Measurements from ENCODE around the gene ST14.

Gene ST14

GRCh38 chr11:130122141-130122575 is 37.4 kb upstream of the ST14 start:
- H3K9me3 ChIP-seq (replicated peaks; ENCODE audit: low read length): no peaks in the 10 kb centered on the region
- peaks cover 27% of the 10 kb centered on the region for H3K4me1 ChIP-seq (ENCODE audit: control insufficient read depth, insufficient read depth, low read length)
- no peak overlapping the region for H3K4me3 ChIP-seq (ENCODE audit: low read length)
- H3K27me3 ChIP-seq (ENCODE audit: control insufficient read depth, insufficient read depth, low read length): no peaks in the 10 kb centered on the region
- H3K36me3 ChIP-seq (ENCODE audit: insufficient read depth, low read length): peaks cover 48% of the 10 kb centered on the region
- no peak overlapping the region for H3K9ac ChIP-seq (ENCODE audit: low read depth, low read length)
- H3K4me2 ChIP-seq (ENCODE audit: low read length): no peak overlapping the region

- no peaks in the 10 kb centered on the region for H3K27me3 ChIP-seq (ENCODE audit: control insufficient read depth, insufficient read depth, low read length)
- peaks cover 59% of the 10 kb centered on the region for H3K36me3 ChIP-seq (ENCODE audit: insufficient read depth, low read length)
- H3K4me1 ChIP-seq (ENCODE audit: control insufficient read depth, insufficient read depth, low read length): peaks cover 27% of the 10 kb centered on the region
- peak overlapping the region; percentile 40 for H3K4me2 ChIP-seq (ENCODE audit: low read length)
- H3K4me3 ChIP-seq (ENCODE audit: low read length): no peak overlapping the region
- H3K9me3 ChIP-seq (replicated peaks; ENCODE audit: low read length): no peaks in the 10 kb centered on the region
- no peak overlapping the region for H3K9ac ChIP-seq (ENCODE audit: low read depth, low read length)
Measured at GRCh38 chr11:130123414-130124040, 36.1 kb upstream of the ST14 start.

GRCh38 chr11:130124096-130124495 is 35.5 kb upstream of the ST14 start:
- Histone ChIP-seq H3K4me1 (ENCODE audit: control insufficient read depth, insufficient read depth, low read length) (peaks cover 27% of the 10 kb centered on the region), H3K4me2 (ENCODE audit: low read length) (peak overlapping the region; percentile 40), H3K27me3 (ENCODE audit: control insufficient read depth, insufficient read depth, low read length) (no peaks in the 10 kb centered on the region), H3K9me3 (replicated peaks; ENCODE audit: low read length) (no peaks in the 10 kb centered on the region), H3K9ac (ENCODE audit: low read depth, low read length) (no peak overlapping the region), H3K4me3 (ENCODE audit: low read length) (no peak overlapping the region), H3K36me3 (ENCODE audit: insufficient read depth, low read length) (peaks cover 64% of the 10 kb centered on the region)

- H3K4me3 ChIP-seq (ENCODE audit: low read length): no peak overlapping the region
- H3K27me3 ChIP-seq (ENCODE audit: control insufficient read depth, insufficient read depth, low read length): no peaks in the 10 kb centered on the region
- H3K9me3 ChIP-seq (replicated peaks; ENCODE audit: low read length): no peaks in the 10 kb centered on the region
- no peak overlapping the region for H3K9ac ChIP-seq (ENCODE audit: low read depth, low read length)
- H3K4me2 ChIP-seq (ENCODE audit: low read length): no peak overlapping the region
- peaks cover 26% of the 10 kb centered on the region for H3K4me1 ChIP-seq (ENCODE audit: control insufficient read depth, insufficient read depth, low read length)
- peaks cover 71% of the 10 kb centered on the region for H3K36me3 ChIP-seq (ENCODE audit: insufficient read depth, low read length)
Measured at GRCh38 chr11:130125638-130126037, 33.9 kb upstream of the ST14 start.

GRCh38 chr11:130126516-130126915 is 33.1 kb upstream of the ST14 start:
- Histone ChIP-seq H3K9me3 (replicated peaks; ENCODE audit: low read length) (no peaks in the 10 kb centered on the region), H3K4me2 (ENCODE audit: low read length) (no peak overlapping the region), H3K4me1 (ENCODE audit: control insufficient read depth, insufficient read depth, low read length) (peaks cover 18% of the 10 kb centered on the region), H3K36me3 (ENCODE audit: insufficient read depth, low read length) (peaks cover 74% of the 10 kb centered on the region), H3K9ac (ENCODE audit: low read depth, low read length) (no peak overlapping the region), H3K4me3 (ENCODE audit: low read length) (no peak overlapping the region), H3K27me3 (ENCODE audit: control insufficient read depth, insufficient read depth, low read length) (no peaks in the 10 kb centered on the region)

- Histone ChIP-seq H3K27me3 (ENCODE audit: control insufficient read depth, insufficient read depth, low read length) (no peaks in the 10 kb centered on the region), H3K4me3 (ENCODE audit: low read length) (no peak overlapping the region), H3K4me1 (ENCODE audit: control insufficient read depth, insufficient read depth, low read length) (peaks cover 15% of the 10 kb centered on the region), H3K4me2 (ENCODE audit: low read length) (no peak overlapping the region), H3K36me3 (ENCODE audit: insufficient read depth, low read length) (peaks cover 70% of the 10 kb centered on the region), H3K9me3 (replicated peaks; ENCODE audit: low read length) (no peaks in the 10 kb centered on the region), H3K9ac (ENCODE audit: low read depth, low read length) (no peak overlapping the region)
Measured at GRCh38 chr11:130127509-130127908, 32.1 kb upstream of the ST14 start.

GRCh38 chr11:130128626-130129025 is 31.0 kb upstream of the ST14 start:
- Histone ChIP-seq H3K4me2 (ENCODE audit: low read length) (no peak overlapping the region), H3K9ac (ENCODE audit: low read depth, low read length) (no peak overlapping the region), H3K9me3 (replicated peaks; ENCODE audit: low read length) (no peaks in the 10 kb centered on the region), H3K4me1 (ENCODE audit: control insufficient read depth, insufficient read depth, low read length) (peaks cover 13% of the 10 kb centered on the region), H3K36me3 (ENCODE audit: insufficient read depth, low read length) (peaks cover 64% of the 10 kb centered on the region), H3K4me3 (ENCODE audit: low read length) (no peak overlapping the region), H3K27me3 (ENCODE audit: control insufficient read depth, insufficient read depth, low read length) (no peaks in the 10 kb centered on the region)

- H3K4me3 ChIP-seq (ENCODE audit: low read length): no peak overlapping the region
Measured at GRCh38 chr11:130129922-130130321, 29.7 kb upstream of the ST14 start.

GRCh38 chr11:130131961-130132850 is 27.4 kb upstream of the ST14 start:
- H3K27me3 ChIP-seq (ENCODE audit: control insufficient read depth, insufficient read depth, low read length): no peaks in the 10 kb centered on the region
- H3K4me1 ChIP-seq (ENCODE audit: control insufficient read depth, insufficient read depth, low read length): no peaks in the 10 kb centered on the region
- no peaks in the 10 kb centered on the region for H3K9me3 ChIP-seq (replicated peaks; ENCODE audit: low read length)
- H3K4me2 ChIP-seq (ENCODE audit: low read length): no peak overlapping the region
- no peak overlapping the region for H3K4me3 ChIP-seq (ENCODE audit: low read length)
- no peak overlapping the region for H3K9ac ChIP-seq (ENCODE audit: low read depth, low read length)
- H3K36me3 ChIP-seq (ENCODE audit: insufficient read depth, low read length): peaks cover 79% of the 10 kb centered on the region

More at GRCh38 chr11:130129922-130130321, 29.7 kb upstream of the ST14 start:
- Histone ChIP-seq H3K36me3 (ENCODE audit: insufficient read depth, low read length) (peaks cover 67% of the 10 kb centered on the region), H3K4me2 (ENCODE audit: low read length) (no peak overlapping the region), H3K9ac (ENCODE audit: low read depth, low read length) (no peak overlapping the region), H3K27me3 (ENCODE audit: control insufficient read depth, insufficient read depth, low read length) (no peaks in the 10 kb centered on the region), H3K9me3 (replicated peaks; ENCODE audit: low read length) (no peaks in the 10 kb centered on the region), H3K4me1 (ENCODE audit: control insufficient read depth, insufficient read depth, low read length) (peaks cover under 1% of the 10 kb centered on the region)

GRCh38 chr11:130133716-130134115 is 25.9 kb upstream of the ST14 start:
- Histone ChIP-seq H3K4me3 (ENCODE audit: low read length) (no peak overlapping the region), H3K36me3 (ENCODE audit: insufficient read depth, low read length) (peaks cover 78% of the 10 kb centered on the region), H3K9ac (ENCODE audit: low read depth, low read length) (no peak overlapping the region), H3K4me1 (ENCODE audit: control insufficient read depth, insufficient read depth, low read length) (no peaks in the 10 kb centered on the region), H3K9me3 (replicated peaks; ENCODE audit: low read length) (no peaks in the 10 kb centered on the region), H3K4me2 (ENCODE audit: low read length) (no peak overlapping the region), H3K27me3 (ENCODE audit: control insufficient read depth, insufficient read depth, low read length) (no peaks in the 10 kb centered on the region)

- Histone ChIP-seq H3K9ac (ENCODE audit: low read depth, low read length) (no peak overlapping the region), H3K4me3 (ENCODE audit: low read length) (no peak overlapping the region), H3K27me3 (ENCODE audit: control insufficient read depth, insufficient read depth, low read length) (no peaks in the 10 kb centered on the region), H3K4me2 (ENCODE audit: low read length) (no peak overlapping the region), H3K9me3 (replicated peaks; ENCODE audit: low read length) (no peaks in the 10 kb centered on the region), H3K4me1 (ENCODE audit: control insufficient read depth, insufficient read depth, low read length) (no peaks in the 10 kb centered on the region), H3K36me3 (ENCODE audit: insufficient read depth, low read length) (peaks cover 71% of the 10 kb centered on the region)
Measured at GRCh38 chr11:130136107-130136506, 23.5 kb upstream of the ST14 start.

All from skeletal muscle satellite cell (primary cell).